ENCODE results near the gene H19.

DNA sequence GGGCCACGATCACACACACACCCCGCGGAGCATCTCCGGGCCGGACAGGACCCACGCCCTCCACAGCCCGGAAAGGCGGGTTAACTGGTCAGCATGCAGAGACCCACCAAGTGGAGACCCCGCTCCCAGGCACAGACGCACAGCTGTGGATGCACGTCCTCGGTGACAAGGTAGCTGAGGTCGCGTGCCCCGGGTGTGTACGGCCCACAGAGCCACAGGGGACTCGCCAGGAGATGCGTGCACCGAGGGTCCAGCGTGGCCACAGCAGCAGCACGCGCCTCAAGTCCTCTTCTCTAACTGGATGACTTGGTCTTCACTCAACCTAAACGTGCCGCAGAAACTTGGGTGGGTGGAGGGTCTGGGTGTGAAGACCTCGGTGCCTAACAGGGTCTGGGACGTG, 5.5 kb downstream of the H19 start:
- TF ChIP-seq NELFE (IDR thresholded peaks at IDR 0.05; ENCODE audit: insufficient read depth, insufficient read length) = no peak
- TF ChIP-seq SIX5 (IDR thresholded peaks at IDR 0.05; ENCODE audit: borderline replicate concordance in 1 of 2, insufficient read depth in 1 of 2, low read depth in 1 of 2, low read length in 2 of 2) = no peak
- no peak for TF ChIP-seq MTA3 (IDR thresholded peaks at IDR 0.05; ENCODE audit: borderline replicate concordance)

All from K562 (cell line).